Loucy (cell line): Measurements from ENCODE around the gene MYO18A.

Experiments used
- H2AFZ ChIP-seq: fragments of 200-600 bp; sonication (generic); 2 replicates; pipeline ENCODE4 v1.6.0; 2016; ENCODE audit warnings: antibody characterized with exemption, mild to moderate bottlenecking, low read length, moderate library complexity
- H3F3A ChIP-seq: fragments of 200-600 bp; 2 replicates; pipeline ENCODE4 v1.6.0; 2016; ENCODE audit warnings: antibody characterized with exemption, low read depth, mild to moderate bottlenecking
- H3K27me3 ChIP-seq: fragments of 200-600 bp; sonication (generic); 2 replicates; pipeline ENCODE4 v1.6.1; 2014; ENCODE audit warnings: low read length, mild to moderate bottlenecking; ENCODE audit not compliant: insufficient read depth, poor library complexity, severe bottlenecking
- H3K36me3 ChIP-seq: fragments of 200-600 bp; sonication (generic); 2 replicates; pipeline ENCODE4 v1.6.1; 2016; ENCODE audit warnings: low read length; ENCODE audit not compliant: insufficient read depth
- H3K4me1 ChIP-seq: fragments of 200-600 bp; sonication (generic); 2 replicates; pipeline ENCODE4 v1.5.1; 2014; ENCODE audit warnings: low read length, mild to moderate bottlenecking; ENCODE audit not compliant: insufficient read depth, poor library complexity, severe bottlenecking
- H3K4me2 ChIP-seq: fragments of 200-600 bp; sonication (generic); 2 replicates; pipeline ENCODE4 v1.6.0; 2014; ENCODE audit warnings: antibody characterized with exemption, low read length, low read depth, mild to moderate bottlenecking; ENCODE audit not compliant: poor library complexity, severe bottlenecking
- H3K4me3 ChIP-seq: fragments of 200-600 bp; sonication (generic); 2 replicates; pipeline ENCODE4 v1.5.1; 2014; ENCODE audit warnings: low read length, mild to moderate bottlenecking, mixed read lengths; ENCODE audit not compliant: poor library complexity, severe bottlenecking
- H3K79me2 ChIP-seq: fragments of 200-600 bp; sonication (generic); 2 replicates; pipeline ENCODE4 v1.6.1; 2014; ENCODE audit warnings: low read length; ENCODE audit not compliant: insufficient read depth
- H3K9ac ChIP-seq: fragments of 200-600 bp; sonication (generic); 2 replicates; pipeline ENCODE4 v1.6.0; 2014; ENCODE audit warnings: mild to moderate bottlenecking, low read depth, low read length, moderate library complexity; ENCODE audit not compliant: poor library complexity, severe bottlenecking
- H3K9me2 ChIP-seq: fragments of 200-600 bp; sonication (generic); replicated peaks from 2 replicates; pipeline ENCODE4 v1.6.1; 2016; ENCODE audit warnings: low read depth, low read length, mixed read lengths
- H3K9me3 ChIP-seq: fragments of 200-600 bp; sonication (generic); 2 replicates; pipeline ENCODE4 v1.6.1; 2014; ENCODE audit warnings: mild to moderate bottlenecking, antibody characterized with exemption, low read length, low read depth; ENCODE audit not compliant: insufficient read depth
- H4K20me1 ChIP-seq: fragments of 200-600 bp; sonication (generic); 2 replicates; pipeline ENCODE4 v1.6.0; 2014; ENCODE audit warnings: antibody characterized with exemption, low read length, mild to moderate bottlenecking; ENCODE audit not compliant: insufficient read depth, poor library complexity, severe bottlenecking
- EZH2phosphoT487 ChIP-seq: fragments of 200-600 bp; IDR thresholded peaks from 2 replicates; pipeline ENCODE4 v1.6.1; 2018; ENCODE audit warnings: antibody characterized with exemption, mild to moderate bottlenecking, moderate library complexity, borderline replicate concordance
- TF ChIP-seq, protein P1 (sequence below): fragments of 200-600 bp; sonication (generic); conservative IDR thresholded peaks from 2 replicates; pipeline ENCODE4 v1.5.1; 2014; ENCODE audit warnings: mild to moderate bottlenecking, antibody characterized with exemption, low read length

MYO18A gene

DNA sequence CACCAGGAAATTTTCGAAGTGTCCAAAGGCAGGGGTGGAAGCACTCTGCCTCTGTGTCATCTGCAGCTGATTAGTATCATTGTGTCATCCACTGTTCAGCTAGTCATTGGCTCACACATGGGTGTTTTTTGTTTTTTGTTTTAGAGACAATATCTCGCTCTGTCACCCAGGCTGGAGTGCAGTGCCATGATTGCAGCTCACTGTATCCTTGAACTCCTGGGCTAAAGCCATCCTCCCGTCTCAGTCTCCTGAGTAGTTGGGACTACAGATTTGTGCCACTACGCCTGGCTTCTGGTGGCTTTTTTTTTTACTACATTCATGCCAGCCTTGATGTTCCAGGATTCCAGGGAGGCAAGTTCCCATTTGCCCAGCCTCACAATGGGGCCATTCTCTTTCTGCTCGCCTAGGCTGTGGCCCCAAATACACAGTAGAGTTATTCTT lies 32.5 kb upstream of the MYO18A start:
- H3K36me3 ChIP-seq, result no peaks in the 10 kb centered on the region
- no peaks in the 10 kb centered on the region for H3K9me2 ChIP-seq
- H2AFZ ChIP-seq, result no peak overlapping the region

DNA sequence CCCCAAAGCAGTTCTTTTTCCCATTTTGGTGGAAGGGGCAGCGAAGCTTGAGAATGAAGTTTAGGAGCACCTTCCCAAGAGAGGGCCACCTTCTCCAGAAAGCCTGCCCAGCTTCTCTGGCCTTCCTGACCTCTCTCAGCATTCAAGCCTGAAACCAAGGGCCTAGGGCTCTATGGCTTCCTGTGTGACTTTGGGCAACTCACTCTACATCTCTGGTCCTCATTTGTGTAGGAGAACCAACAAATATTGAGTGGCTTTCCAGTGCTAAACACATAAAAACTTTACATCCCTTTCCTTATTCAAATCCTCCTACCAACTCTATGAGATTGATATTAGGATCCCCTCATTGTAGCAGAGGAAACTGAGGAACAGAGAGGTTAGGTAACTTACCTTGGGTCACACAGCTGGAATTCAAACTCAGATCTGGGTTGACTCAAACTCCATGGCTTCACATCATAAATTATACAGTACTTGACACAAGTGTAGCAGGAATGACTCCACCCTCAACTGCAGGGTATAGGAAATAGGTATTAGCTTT lies 32.0 kb upstream of the MYO18A start:
- Histone ChIP-seq H3K9me3 (no peaks in the 10 kb centered on the region), H3K79me2 (no peaks in the 10 kb centered on the region), H4K20me1 (no peaks in the 10 kb centered on the region), H3K9ac (no peak overlapping the region), H3K4me1 (no peaks in the 10 kb centered on the region), H3K4me2 (no peak overlapping the region), H2AFZ (no peak overlapping the region), H3F3A (no peaks in the 10 kb centered on the region), H3K36me3 (no peaks in the 10 kb centered on the region), H3K27me3 (no peaks in the 10 kb centered on the region), H3K4me3 (no peak overlapping the region), H3K9me2 (no peaks in the 10 kb centered on the region)
- TF ChIP-seq EZH2phosphoT487, result no peak
- TF ChIP-seq, protein P1, sequence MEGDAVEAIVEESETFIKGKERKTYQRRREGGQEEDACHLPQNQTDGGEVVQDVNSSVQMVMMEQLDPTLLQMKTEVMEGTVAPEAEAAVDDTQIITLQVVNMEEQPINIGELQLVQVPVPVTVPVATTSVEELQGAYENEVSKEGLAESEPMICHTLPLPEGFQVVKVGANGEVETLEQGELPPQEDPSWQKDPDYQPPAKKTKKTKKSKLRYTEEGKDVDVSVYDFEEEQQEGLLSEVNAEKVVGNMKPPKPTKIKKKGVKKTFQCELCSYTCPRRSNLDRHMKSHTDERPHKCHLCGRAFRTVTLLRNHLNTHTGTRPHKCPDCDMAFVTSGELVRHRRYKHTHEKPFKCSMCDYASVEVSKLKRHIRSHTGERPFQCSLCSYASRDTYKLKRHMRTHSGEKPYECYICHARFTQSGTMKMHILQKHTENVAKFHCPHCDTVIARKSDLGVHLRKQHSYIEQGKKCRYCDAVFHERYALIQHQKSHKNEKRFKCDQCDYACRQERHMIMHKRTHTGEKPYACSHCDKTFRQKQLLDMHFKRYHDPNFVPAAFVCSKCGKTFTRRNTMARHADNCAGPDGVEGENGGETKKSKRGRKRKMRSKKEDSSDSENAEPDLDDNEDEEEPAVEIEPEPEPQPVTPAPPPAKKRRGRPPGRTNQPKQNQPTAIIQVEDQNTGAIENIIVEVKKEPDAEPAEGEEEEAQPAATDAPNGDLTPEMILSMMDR, result no peak

More for the DNA sequence above, 32.5 kb upstream of the MYO18A start:
- no peaks in the 10 kb centered on the region for H4K20me1 ChIP-seq
- no peaks in the 10 kb centered on the region for H3K9me3 ChIP-seq
- no peak overlapping the region for H3K4me2 ChIP-seq
- H3F3A ChIP-seq, result no peaks in the 10 kb centered on the region
- no peaks in the 10 kb centered on the region for H3K4me1 ChIP-seq
- H3K4me3 ChIP-seq, result no peak overlapping the region
- H3K79me2 ChIP-seq, result no peaks in the 10 kb centered on the region
- TF ChIP-seq, protein P1, result no peak
- TF ChIP-seq EZH2phosphoT487, result no peak
- no peak overlapping the region for H3K9ac ChIP-seq
- no peaks in the 10 kb centered on the region for H3K27me3 ChIP-seq

DNA sequence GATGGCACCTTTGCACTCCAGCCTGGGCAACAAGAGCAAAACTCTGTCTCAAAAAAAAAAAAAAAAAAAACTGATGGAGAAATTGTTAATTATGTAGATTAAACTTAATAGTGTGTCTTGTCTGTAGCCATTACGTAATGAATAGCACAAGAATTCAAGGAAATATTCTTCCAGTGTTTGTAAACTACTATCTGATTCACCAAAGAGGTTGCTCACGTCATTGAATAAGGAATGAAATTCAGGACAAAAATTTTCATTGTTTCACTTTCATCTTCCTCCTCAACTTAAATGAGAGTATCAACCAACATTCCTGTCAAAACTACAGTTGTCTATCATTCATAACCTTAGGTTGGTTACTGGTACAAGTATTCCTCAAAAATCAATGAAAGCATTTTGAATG lies 30.7 kb upstream of the MYO18A start:
- H3K79me2 ChIP-seq, result no peaks in the 10 kb centered on the region
- no peaks in the 10 kb centered on the region for H3K36me3 ChIP-seq
- no peaks in the 10 kb centered on the region for H3K4me1 ChIP-seq
- H2AFZ ChIP-seq, result no peak overlapping the region
- no peak overlapping the region for H3K4me3 ChIP-seq
- H3F3A ChIP-seq, result no peaks in the 10 kb centered on the region
- no peaks in the 10 kb centered on the region for H3K9me2 ChIP-seq
- H3K9ac ChIP-seq, result no peak overlapping the region
- H3K4me2 ChIP-seq, result no peak overlapping the region
- H4K20me1 ChIP-seq, result no peaks in the 10 kb centered on the region
- H3K27me3 ChIP-seq, result no peaks in the 10 kb centered on the region
- TF ChIP-seq, protein P1, result no peak
- no peak for TF ChIP-seq EZH2phosphoT487
- no peaks in the 10 kb centered on the region for H3K9me3 ChIP-seq
